Measurements from ENCODE around the gene TMCC3. TPM values are rescaled to one million over a fixed set of nuclear protein-coding genes. Genes with fewer than 3 reads are reported as not detected.
A peak's percentile ranks its signal among the peaks of the same experiment; 100 is the strongest.
"Not testable (repeated sequence)": the region's sequence is repeated elsewhere in the genome, so short reads cannot be mapped to it uniquely, and the experiment has no call there.

TMCC3 gene
- total RNA-seq, 1 donor from 2014 or later: 3.2 TPM

GRCh38 chr12:94604366-94604698 is 46.0 kb downstream of the TMCC3 start:
- DNase-seq (ENCODE audit: low read depth in 2 of 2): no peak

GRCh38 chr12:94603434-94604365 is 46.7 kb downstream of the TMCC3 start:
- peak in 1 of 2 donors; percentile 49 for DNase-seq (ENCODE audit: low read depth in 2 of 2)

- no peak for DNase-seq (ENCODE audit: low read depth in 2 of 2)
Observed at GRCh38 chr12:94602024-94602423, 48.3 kb downstream of the TMCC3 start.

GRCh38 chr12:94601307-94601706 is 49.0 kb downstream of the TMCC3 start:
- not testable (repeated sequence) for DNase-seq (ENCODE audit: low read depth in 2 of 2)

DNA sequence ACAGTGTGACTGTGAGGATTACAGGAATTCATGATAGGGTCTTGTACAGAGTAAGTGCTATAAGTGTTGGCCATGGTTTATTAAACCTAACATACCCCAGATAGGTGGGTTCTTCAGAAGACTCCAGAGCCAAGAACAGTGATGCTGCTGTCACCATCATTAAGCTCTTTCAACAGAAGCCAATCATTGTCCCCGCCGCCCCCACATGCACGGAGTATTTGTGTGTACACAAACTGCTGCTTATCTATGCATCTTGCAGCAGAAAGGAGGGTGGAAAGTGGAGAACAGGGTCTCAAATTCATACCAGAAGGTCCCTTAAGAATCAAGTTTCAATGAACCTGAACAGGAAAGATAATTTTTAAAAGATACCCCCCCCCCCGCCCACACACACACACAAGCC is 51.2 kb downstream of the TMCC3 start:
- DNase-seq (ENCODE audit: low read depth in 2 of 2): no peak

- no peak for DNase-seq (ENCODE audit: low read depth in 2 of 2)
Observed at GRCh38 chr12:94597268-94597667, 53.1 kb downstream of the TMCC3 start.

- DNase-seq (ENCODE audit: low read depth in 2 of 2): peak in 1 of 2 donors; percentile 36
Observed at GRCh38 chr12:94596596-94596995, 53.8 kb downstream of the TMCC3 start.

- no peak for DNase-seq (ENCODE audit: low read depth in 2 of 2)
Observed at GRCh38 chr12:94595152-94595551, 55.2 kb downstream of the TMCC3 start.

DNA sequence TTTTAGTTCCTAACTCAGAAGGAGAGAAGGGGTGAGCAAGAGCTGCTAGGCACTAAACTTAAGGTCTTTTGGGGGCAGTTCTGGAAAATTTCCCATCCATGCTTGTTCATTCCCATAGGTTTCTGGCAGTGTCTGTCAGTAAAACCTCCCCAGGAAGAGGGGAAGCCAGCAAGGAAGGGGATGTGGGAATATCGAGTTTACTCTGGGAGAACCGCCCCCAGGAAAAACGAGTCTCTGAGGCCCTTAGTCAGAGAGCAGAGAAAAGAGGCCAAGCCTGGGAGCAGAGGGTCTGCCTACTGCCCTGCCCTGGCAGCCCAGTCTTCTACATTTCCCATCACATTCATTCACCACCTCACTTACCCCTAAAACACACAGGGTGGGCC is 55.9 kb downstream of the TMCC3 start:
- DNase-seq (ENCODE audit: low read depth in 2 of 2): peak in 1 of 2 donors; percentile 41

DNA sequence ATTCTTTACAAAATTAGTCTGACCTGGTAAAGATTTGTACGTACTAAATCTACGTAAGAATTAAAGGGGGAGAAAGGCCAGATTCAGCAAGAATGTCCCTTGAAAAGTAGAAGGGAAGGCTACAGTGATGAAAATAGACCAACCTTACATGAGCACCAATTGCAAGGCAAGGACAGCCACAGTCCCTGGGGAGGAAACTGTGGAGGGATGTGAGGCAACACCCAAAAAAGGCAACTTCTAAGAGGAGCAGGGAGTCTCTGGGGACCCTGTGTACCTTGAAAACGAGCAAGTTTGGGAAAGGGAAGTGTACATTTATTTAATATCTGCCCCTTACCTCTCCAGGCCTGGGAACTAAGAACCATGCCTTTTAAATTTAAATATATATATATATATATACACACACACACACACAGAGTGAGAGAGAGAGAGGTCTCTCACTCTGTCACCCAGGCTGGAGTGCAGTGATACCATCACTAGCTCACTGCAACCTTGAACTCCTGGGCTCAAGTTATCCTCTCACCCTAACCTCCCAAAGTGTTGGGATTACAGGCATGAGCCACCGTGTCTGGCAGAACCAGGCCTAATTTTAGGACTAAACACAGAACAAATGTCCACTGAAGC is 56.4 kb downstream of the TMCC3 start:
- DNase-seq (ENCODE audit: low read depth in 2 of 2): no peak

GRCh38 chr12:94592723-94593122 is 57.6 kb downstream of the TMCC3 start:
- DNase-seq (ENCODE audit: low read depth in 2 of 2): not testable (repeated sequence)

GRCh38 chr12:94592080-94592479 is 58.3 kb downstream of the TMCC3 start:
- peak in 1 of 2 donors; percentile 93 for DNase-seq (ENCODE audit: low read depth in 2 of 2)

GRCh38 chr12:94590428-94590827 is 59.9 kb downstream of the TMCC3 start:
- no peak for DNase-seq (ENCODE audit: low read depth in 2 of 2)

GRCh38 chr12:94589591-94590001 is 60.8 kb downstream of the TMCC3 start:
- no peak for DNase-seq (ENCODE audit: low read depth in 2 of 2)

DNA sequence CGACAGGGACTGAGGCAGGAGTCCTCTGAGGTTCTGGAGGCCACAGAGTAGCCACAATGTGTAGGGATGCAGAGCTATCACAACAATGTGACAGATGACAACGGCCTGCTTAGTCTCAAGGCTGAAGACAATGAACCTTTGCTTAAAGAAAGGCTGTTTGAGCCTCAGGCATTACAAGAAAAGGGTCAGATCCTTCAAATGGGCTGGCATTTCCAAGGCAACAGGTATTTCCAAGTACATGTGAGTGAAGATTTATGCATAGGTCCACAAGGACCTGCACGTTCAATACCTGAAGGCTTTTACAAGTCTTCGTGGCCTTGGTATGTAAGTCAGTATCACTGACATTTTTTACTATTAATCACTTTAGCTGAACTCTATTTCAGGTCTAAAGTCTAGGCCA is 62.0 kb downstream of the TMCC3 start:
- no peak for DNase-seq (ENCODE audit: low read depth in 2 of 2)

- peak; percentile 45 to 93 for DNase-seq (ENCODE audit: low read depth in 2 of 2)
Observed at GRCh38 chr12:94587266-94588241, 62.8 kb downstream of the TMCC3 start.

DNA sequence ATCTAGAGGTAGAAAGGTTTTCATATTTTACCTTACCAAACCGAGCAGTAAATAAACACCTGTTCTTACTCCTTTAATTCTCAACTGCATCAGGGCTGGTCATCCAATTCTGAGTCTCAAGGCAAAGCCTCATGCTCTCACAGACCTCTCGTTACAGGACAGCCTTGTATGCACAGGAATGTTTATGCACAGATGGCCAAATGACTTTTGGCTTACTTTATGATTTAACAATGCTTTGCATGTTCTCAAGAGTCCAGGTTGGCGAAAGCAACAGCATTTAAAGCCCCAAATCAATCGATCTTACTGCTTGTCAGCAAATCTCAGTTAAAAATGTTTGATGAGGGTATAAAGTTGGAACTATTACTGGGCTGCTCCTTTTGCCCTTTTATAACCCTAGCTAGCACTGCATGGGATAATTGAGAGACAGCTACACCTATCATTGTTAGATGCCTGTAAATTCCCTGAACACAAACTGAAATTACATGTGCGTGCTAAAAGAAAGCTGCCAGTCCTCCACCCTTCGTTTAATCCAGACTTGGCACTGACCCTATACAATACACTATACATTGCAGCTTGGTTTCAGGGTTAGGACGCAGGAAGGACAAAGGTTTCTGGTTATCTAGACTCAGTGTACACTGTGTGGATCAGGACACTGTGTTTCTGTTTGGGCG is 63.6 kb downstream of the TMCC3 start:
- DNase-seq (ENCODE audit: low read depth in 2 of 2): peak; percentile 43 to 95

GRCh38 chr12:94585626-94586025 is 64.7 kb downstream of the TMCC3 start:
- peak in 1 of 2 donors; percentile 22 for DNase-seq (ENCODE audit: low read depth in 2 of 2)

- no peak for DNase-seq (ENCODE audit: low read depth in 2 of 2)
Observed at GRCh38 chr12:94584377-94584776, 66.0 kb downstream of the TMCC3 start.

- no peak for DNase-seq (ENCODE audit: low read depth in 2 of 2)
Observed at GRCh38 chr12:94582591-94582990, 67.8 kb downstream of the TMCC3 start.
